ENCODE results near the gene SLC6A18.

Gene SLC6A18

GRCh38 chr5:1202798-1203185, 22.4 kb upstream of the SLC6A18 start:
- DNase-seq (ENCODE audit: low read depth in 2 of 2): no peak

- no peak for DNase-seq (ENCODE audit: low read depth in 2 of 2)
These were observed 21.7 kb upstream of the SLC6A18 start for GRCh38 chr5:1203311-1203967.

GRCh38 chr5:1203968-1204692, 21.1 kb upstream of the SLC6A18 start:
- no peak for DNase-seq (ENCODE audit: low read depth in 2 of 2)

- DNase-seq (ENCODE audit: low read depth in 2 of 2): no peak
These were observed 20.4 kb upstream of the SLC6A18 start for GRCh38 chr5:1204693-1205242.

- DNase-seq (ENCODE audit: low read depth in 2 of 2): no peak
These were observed 19.7 kb upstream of the SLC6A18 start for GRCh38 chr5:1205255-1206180.

GRCh38 chr5:1206521-1207412, 18.4 kb upstream of the SLC6A18 start:
- no peak for DNase-seq (ENCODE audit: low read depth in 2 of 2)

GRCh38 chr5:1207555-1207954, 17.6 kb upstream of the SLC6A18 start:
- DNase-seq (ENCODE audit: low read depth in 2 of 2): no peak

GRCh38 chr5:1208221-1208742, 16.9 kb upstream of the SLC6A18 start:
- DNase-seq (ENCODE audit: low read depth in 2 of 2): no peak

- no peak for DNase-seq (ENCODE audit: low read depth in 2 of 2)
These were observed 16.3 kb upstream of the SLC6A18 start for GRCh38 chr5:1208743-1209488.

- no peak for DNase-seq (ENCODE audit: low read depth in 2 of 2)
These were observed 15.7 kb upstream of the SLC6A18 start for GRCh38 chr5:1209489-1209852.

GRCh38 chr5:1209896-1210776, 15.0 kb upstream of the SLC6A18 start:
- no peak for DNase-seq (ENCODE audit: low read depth in 2 of 2)

GRCh38 chr5:1210832-1211251, 14.3 kb upstream of the SLC6A18 start:
- DNase-seq (ENCODE audit: low read depth in 2 of 2): no peak

GRCh38 chr5:1211701-1212100, 13.5 kb upstream of the SLC6A18 start:
- DNase-seq (ENCODE audit: low read depth in 2 of 2): no peak

GRCh38 chr5:1212271-1212670, 12.9 kb upstream of the SLC6A18 start:
- DNase-seq (ENCODE audit: low read depth in 2 of 2): no peak

- DNase-seq (ENCODE audit: low read depth in 2 of 2): no peak
These were observed 12.3 kb upstream of the SLC6A18 start for GRCh38 chr5:1212881-1213280.

GRCh38 chr5:1213508-1214162, 11.5 kb upstream of the SLC6A18 start:
- no peak for DNase-seq (ENCODE audit: low read depth in 2 of 2)

- no peak for DNase-seq (ENCODE audit: low read depth in 2 of 2)
These were observed 10.8 kb upstream of the SLC6A18 start for GRCh38 chr5:1214163-1214935.

GRCh38 chr5:1214936-1215220, 10.3 kb upstream of the SLC6A18 start:
- no peak for DNase-seq (ENCODE audit: low read depth in 2 of 2)

Data from stimulated activated CD8-positive, alpha-beta memory T cell treated with anti-CD3 and anti-CD28 coated beads, Interleukin-7, amount 100 ng/mL, for 4 hours (primary cell).